WI38 (cell line): ENCODE measurements around the gene MR1.

ENCODE experiments used
- H3K4me3 ChIP-seq: 2 replicates; pipeline ENCODE4 v1.5.1; 2011; ENCODE audit warnings: low read depth, mild to moderate bottlenecking, control low read depth, low read length
- TF ChIP-seq, protein P1 (sequence below): IDR thresholded peaks from 2 replicates; pipeline ENCODE4 v1.5.1; 2012; ENCODE audit warnings: low read depth, mild to moderate bottlenecking, control low read depth, low read length

The MR1 gene

DNA sequence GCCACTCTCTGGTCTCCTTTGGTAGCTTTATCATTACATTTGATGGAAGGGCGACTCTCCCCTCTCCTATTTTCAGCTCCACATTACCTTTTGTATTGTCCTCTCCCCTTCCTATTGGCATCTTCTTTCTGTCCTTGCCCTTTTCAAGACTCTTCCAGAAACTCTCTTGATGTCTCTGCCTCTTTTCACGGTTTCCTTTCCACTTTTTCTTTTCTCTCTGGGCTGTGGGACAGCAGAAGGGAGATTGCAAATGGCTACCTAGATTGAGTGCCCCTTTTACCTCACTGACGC, 72.2 kb downstream of the MR1 start:
- no peak overlapping the region for H3K4me3 ChIP-seq

DNA sequence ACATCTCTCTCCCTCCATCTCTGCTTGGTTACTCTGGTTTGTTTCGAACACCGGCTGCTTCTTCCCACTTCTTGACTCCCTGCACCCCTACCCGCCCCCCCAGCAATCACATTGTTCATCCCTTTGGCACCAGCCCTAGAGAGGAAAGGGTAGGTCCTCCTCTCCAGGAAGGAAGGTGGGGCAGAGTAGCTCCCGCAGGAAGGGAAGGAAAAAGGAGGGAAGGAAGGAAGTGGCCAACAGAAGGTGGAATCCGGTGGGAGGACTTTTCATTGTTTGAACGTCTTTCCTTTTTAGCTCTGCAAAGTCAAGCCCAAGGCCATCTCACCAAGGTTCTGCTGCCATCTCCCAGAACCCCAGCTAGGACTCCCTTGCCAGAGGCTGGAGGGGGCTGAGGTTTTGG, 72.7 kb downstream of the MR1 start:
- H3K4me3 ChIP-seq: no peak overlapping the region
- TF ChIP-seq, protein P1, sequence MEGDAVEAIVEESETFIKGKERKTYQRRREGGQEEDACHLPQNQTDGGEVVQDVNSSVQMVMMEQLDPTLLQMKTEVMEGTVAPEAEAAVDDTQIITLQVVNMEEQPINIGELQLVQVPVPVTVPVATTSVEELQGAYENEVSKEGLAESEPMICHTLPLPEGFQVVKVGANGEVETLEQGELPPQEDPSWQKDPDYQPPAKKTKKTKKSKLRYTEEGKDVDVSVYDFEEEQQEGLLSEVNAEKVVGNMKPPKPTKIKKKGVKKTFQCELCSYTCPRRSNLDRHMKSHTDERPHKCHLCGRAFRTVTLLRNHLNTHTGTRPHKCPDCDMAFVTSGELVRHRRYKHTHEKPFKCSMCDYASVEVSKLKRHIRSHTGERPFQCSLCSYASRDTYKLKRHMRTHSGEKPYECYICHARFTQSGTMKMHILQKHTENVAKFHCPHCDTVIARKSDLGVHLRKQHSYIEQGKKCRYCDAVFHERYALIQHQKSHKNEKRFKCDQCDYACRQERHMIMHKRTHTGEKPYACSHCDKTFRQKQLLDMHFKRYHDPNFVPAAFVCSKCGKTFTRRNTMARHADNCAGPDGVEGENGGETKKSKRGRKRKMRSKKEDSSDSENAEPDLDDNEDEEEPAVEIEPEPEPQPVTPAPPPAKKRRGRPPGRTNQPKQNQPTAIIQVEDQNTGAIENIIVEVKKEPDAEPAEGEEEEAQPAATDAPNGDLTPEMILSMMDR: no peak

More for the DNA sequence above, 72.2 kb downstream of the MR1 start:
- TF ChIP-seq, protein P1: no peak

DNA sequence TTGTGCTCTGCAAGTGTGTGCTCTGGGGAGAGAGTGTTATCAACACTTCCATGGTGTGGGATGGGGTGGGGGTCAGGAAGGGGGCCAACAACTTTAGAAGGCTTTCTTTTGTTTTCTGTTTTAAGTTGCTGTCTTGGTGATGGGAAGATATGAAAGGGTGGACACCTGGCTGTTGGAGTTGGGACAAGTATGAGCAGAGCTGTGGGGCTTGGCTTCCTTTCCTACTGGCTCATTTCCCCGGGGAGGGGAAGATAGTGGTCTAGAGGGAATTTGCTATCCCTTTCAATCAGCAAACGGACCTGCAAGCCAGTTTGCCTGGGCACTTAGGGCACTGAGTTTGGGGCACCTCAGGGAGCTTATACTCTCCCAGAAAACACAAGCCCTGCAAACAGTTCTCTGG, 73.9 kb downstream of the MR1 start:
- H3K4me3 ChIP-seq: no peak overlapping the region
- TF ChIP-seq, protein P1: no peak

DNA sequence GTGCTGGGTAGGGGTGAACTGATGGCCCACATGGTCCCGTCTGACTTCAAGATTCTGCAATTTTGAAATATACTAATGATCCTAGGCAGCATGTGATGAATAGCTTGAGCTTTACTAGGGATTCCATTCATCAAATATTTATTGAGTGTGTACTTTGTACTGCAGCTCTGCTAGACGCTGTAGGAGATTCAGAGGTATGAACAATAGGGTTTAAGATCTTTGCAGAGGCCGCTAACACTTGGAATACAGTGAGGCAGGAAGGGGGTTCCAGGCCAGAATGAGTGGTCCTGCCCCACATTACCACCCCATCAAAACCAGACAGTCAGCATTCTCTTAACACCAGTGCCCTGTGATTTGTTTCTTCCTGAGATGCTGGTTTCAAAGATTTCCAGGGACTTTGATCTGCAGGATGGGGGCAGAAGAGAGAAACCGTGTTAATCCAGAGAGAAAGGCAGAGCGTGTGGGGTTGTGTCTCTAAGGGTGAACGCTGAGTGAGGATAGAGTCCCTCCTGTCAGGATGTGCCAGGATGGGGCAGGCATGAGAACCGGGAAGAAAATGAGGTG, 74.6 kb downstream of the MR1 start:
- no peak overlapping the region for H3K4me3 ChIP-seq
- TF ChIP-seq, protein P1: no peak

DNA sequence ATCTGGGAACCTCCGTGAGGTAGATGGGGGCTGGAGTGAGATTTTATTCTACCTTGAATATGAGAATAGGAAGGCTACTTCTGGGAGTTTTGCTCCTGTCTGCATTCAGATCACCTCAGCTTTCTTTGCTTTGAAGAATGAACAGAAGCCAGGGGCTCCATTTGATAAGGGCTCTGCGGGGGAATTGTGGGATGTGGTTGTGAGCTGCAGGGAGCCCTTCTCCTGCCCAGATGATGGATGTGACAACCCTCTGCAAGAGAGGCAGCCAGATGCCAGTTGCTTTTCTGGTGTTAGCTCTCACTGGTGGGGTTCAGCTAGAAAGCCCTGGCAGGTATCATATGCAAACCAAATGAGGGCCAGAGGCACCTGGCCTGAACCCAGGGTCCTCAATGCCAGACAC, 76.2 kb downstream of the MR1 start:
- TF ChIP-seq, protein P1: no peak
- H3K4me3 ChIP-seq: no peak overlapping the region
